Measurements from ENCODE around the gene MAN2B1. TPM values are rescaled to one million over a fixed set of nuclear protein-coding genes. Genes with fewer than 3 reads are reported as not detected.

Gene MAN2B1
- total RNA-seq, 1 experiment from 2014 or later = 93.5 TPM

- H3K23me2 ChIP-seq (ENCODE audit: insufficient read length, low read depth, low read length, poor library complexity, severe bottlenecking) = no peaks in the 10 kb centered on the region
- H3K79me2 ChIP-seq (ENCODE audit: insufficient read depth, low read length) = no peaks in the 10 kb centered on the region
- H4K5ac ChIP-seq (ENCODE audit: insufficient read length, low read depth, low read length) = no peak overlapping the region
- no peak overlapping the region for H2AFZ ChIP-seq (ENCODE audit: low read length)
- no peak overlapping the region for H3K9ac ChIP-seq (ENCODE audit: extremely low read depth, insufficient read length, low read length)
- no peak overlapping the region for H2AK5ac ChIP-seq (ENCODE audit: insufficient read length, low read length)
- Mint-ChIP-seq H3K4me3 (no peak overlapping the region), H3K36me3 (ENCODE audit: insufficient read depth in 1 of 3, low read depth in 3 of 3) (peaks cover 77 to 89% (median 79%) of the 10 kb centered on the region in 3 experiments), H3K9me3 (peaks cover 54 to 65% of the 10 kb centered on the region in 2 experiments), H3K27ac (no peak overlapping the region), H3K27me3 (ENCODE audit: low read depth) (no peaks in the 10 kb centered on the region; the same call in 1 of the 2 replicates), H3K4me1 (no peaks in the 10 kb centered on the region)
- no peaks in the 10 kb centered on the region for H3K79me1 ChIP-seq (ENCODE audit: insufficient read depth, low read depth, low read length, poor library complexity, severe bottlenecking)
- no peak overlapping the region for H4K91ac ChIP-seq (ENCODE audit: insufficient read length, low read depth, low read length)
- H3K56ac ChIP-seq (ENCODE audit: insufficient read length, low read depth, low read length) = no peak overlapping the region
- H2BK120ac ChIP-seq (ENCODE audit: low read depth, low read length, poor library complexity, severe bottlenecking) = no peak overlapping the region
- H4K20me1 ChIP-seq (ENCODE audit: control insufficient read depth, insufficient read depth, insufficient read length) = no peaks in the 10 kb centered on the region
- no peak overlapping the region for H2BK12ac ChIP-seq (ENCODE audit: insufficient read length, low read depth, low read length)
- H3K4me2 ChIP-seq (ENCODE audit: insufficient read depth, insufficient read length, low read length) = no peak overlapping the region
- no CpG with 5 or more reads among the region's 8 CpGs for WGBS (ENCODE audit: extremely low coverage, insufficient read length, low lambda C conversion rate)
- H2BK15ac ChIP-seq (ENCODE audit: low read depth, low read length) = no peak overlapping the region
- no peak overlapping the region for H3K14ac ChIP-seq (ENCODE audit: insufficient read depth, low read length)
- H3K9me3 ChIP-seq (ENCODE audit: control insufficient read depth, low read depth, low read length) = peaks cover 38% of the 10 kb centered on the region
- no peak overlapping the region for H3K18ac ChIP-seq (ENCODE audit: insufficient read length, low read depth, low read length)
- TF ChIP-seq CTCF (conservative IDR thresholded peaks at IDR 0.05) = no peak
- H3K4me1 ChIP-seq (ENCODE audit: insufficient read depth, low read length) = no peaks in the 10 kb centered on the region
- no peak overlapping the region for H2BK20ac ChIP-seq (ENCODE audit: low read depth, low read length, poor library complexity, severe bottlenecking)
- no peak overlapping the region for H3K4ac ChIP-seq (ENCODE audit: low read depth, low read length)
- H2BK5ac ChIP-seq (ENCODE audit: insufficient read length, low read length) = no peak overlapping the region
- no peak overlapping the region for H3T11ph ChIP-seq (ENCODE audit: low read length)
- H3K27me3 ChIP-seq (ENCODE audit: insufficient read depth, low read length) = no peaks in the 10 kb centered on the region
- H4K8ac ChIP-seq (replicated peaks; ENCODE audit: insufficient read length, low read depth, low read length) = no peak overlapping the region
- H3K27ac ChIP-seq (ENCODE audit: insufficient read length, low read depth, low read length) = no peak overlapping the region
- no peak for DNase-seq
- no peak overlapping the region for H3K23ac ChIP-seq (ENCODE audit: insufficient read length, low read depth, low read length)
These were observed 39.6 kb downstream of the MAN2B1 start for GRCh38 chr19:12626958-12627357.

Data from H9 (cell line).